ENCODE results near the gene OR4D6.
"Not testable (repeated sequence)": the region's sequence is repeated elsewhere in the genome, so short reads cannot be mapped to it uniquely, and the experiment has no call there.

Gene OR4D6

GRCh38 chr11:59456661-59457060 is at the start of gene OR4D6:
OR4D6 (plus strand) TSS chr11:59456961; CDS start chr11:59456961, 0 bp downstream.
- no peak for DNase-seq

GRCh38 chr11:59413646-59414045 is 43.1 kb upstream of the OR4D6 start:
- peak; percentile 50 for DNase-seq

- no peak for DNase-seq
Observed at GRCh38 chr11:59415111-59415510, 41.6 kb upstream of the OR4D6 start.

GRCh38 chr11:59416613-59417012 is 40.1 kb upstream of the OR4D6 start:
- DNase-seq: no peak

- DNase-seq: peak; percentile 5
Observed at GRCh38 chr11:59417023-59417422, 39.7 kb upstream of the OR4D6 start.

- DNase-seq: no peak
Observed at GRCh38 chr11:59418156-59418555, 38.6 kb upstream of the OR4D6 start.

- DNase-seq: no peak
Observed at GRCh38 chr11:59423835-59424234, 32.9 kb upstream of the OR4D6 start.

GRCh38 chr11:59425131-59425530 is 31.6 kb upstream of the OR4D6 start:
- DNase-seq: no peak

GRCh38 chr11:59426361-59427067 is 30.2 kb upstream of the OR4D6 start, which contains the start of gene OR5A2:
OR5A2 (minus strand) TSS chr11:59426413; CDS start chr11:59422953, 3,460 bp downstream.
- DNase-seq: no peak

- no peak for DNase-seq
Observed at GRCh38 chr11:59427068-59427382, 29.7 kb upstream of the OR4D6 start.

GRCh38 chr11:59429924-59430516 is 26.7 kb upstream of the OR4D6 start:
- peak; percentile 84 for DNase-seq

GRCh38 chr11:59436169-59436568 is 20.6 kb upstream of the OR4D6 start, which contains the start of gene OR5A1:
OR5A1 (plus strand) TSS chr11:59436469; CDS start chr11:59443169, 6,700 bp downstream.
- no peak for DNase-seq

- no peak for DNase-seq
Observed at GRCh38 chr11:59437770-59438169, 19.0 kb upstream of the OR4D6 start.

GRCh38 chr11:59445624-59446023 is 11.1 kb upstream of the OR4D6 start:
- not testable (repeated sequence) for DNase-seq

GRCh38 chr11:59448484-59448883 is 8.3 kb upstream of the OR4D6 start:
- DNase-seq: no peak

GRCh38 chr11:59459916-59460315 is 3.2 kb downstream of the OR4D6 start:
- no peak for DNase-seq

GRCh38 chr11:59463190-59463641 is 6.5 kb downstream of the OR4D6 start:
- no peak for DNase-seq

GRCh38 chr11:59473015-59473414 is 16.3 kb downstream of the OR4D6 start, which contains the start of gene OR4D10:
OR4D10 (plus strand) TSS chr11:59473315; CDS start chr11:59477430, 4,115 bp downstream.
- no peak for DNase-seq

GRCh38 chr11:59475176-59475575 is 18.4 kb downstream of the OR4D6 start:
- no peak for DNase-seq

- no peak for DNase-seq
Observed at GRCh38 chr11:59479906-59480305, 23.1 kb downstream of the OR4D6 start.

GRCh38 chr11:59480359-59480758 is 23.6 kb downstream of the OR4D6 start:
- no peak for DNase-seq

- DNase-seq: no peak
Observed at GRCh38 chr11:59501931-59502330, 45.2 kb downstream of the OR4D6 start.

GRCh38 chr11:59503276-59503675 is 46.5 kb downstream of the OR4D6 start, which contains the start of gene OR4D11:
OR4D11 (plus strand) TSS chr11:59503576; CDS start chr11:59503576, 0 bp downstream.
- no peak for DNase-seq
